AML-193 (cell line): ENCODE data around the gene SLC11A1.

ENCODE experiments used
- DNase-seq, 2 experiments: peaks; one replicate each; lab custom pipeline; 2025; lab: John Stamatoyannopoulos, UW

The SLC11A1 gene

DNA sequence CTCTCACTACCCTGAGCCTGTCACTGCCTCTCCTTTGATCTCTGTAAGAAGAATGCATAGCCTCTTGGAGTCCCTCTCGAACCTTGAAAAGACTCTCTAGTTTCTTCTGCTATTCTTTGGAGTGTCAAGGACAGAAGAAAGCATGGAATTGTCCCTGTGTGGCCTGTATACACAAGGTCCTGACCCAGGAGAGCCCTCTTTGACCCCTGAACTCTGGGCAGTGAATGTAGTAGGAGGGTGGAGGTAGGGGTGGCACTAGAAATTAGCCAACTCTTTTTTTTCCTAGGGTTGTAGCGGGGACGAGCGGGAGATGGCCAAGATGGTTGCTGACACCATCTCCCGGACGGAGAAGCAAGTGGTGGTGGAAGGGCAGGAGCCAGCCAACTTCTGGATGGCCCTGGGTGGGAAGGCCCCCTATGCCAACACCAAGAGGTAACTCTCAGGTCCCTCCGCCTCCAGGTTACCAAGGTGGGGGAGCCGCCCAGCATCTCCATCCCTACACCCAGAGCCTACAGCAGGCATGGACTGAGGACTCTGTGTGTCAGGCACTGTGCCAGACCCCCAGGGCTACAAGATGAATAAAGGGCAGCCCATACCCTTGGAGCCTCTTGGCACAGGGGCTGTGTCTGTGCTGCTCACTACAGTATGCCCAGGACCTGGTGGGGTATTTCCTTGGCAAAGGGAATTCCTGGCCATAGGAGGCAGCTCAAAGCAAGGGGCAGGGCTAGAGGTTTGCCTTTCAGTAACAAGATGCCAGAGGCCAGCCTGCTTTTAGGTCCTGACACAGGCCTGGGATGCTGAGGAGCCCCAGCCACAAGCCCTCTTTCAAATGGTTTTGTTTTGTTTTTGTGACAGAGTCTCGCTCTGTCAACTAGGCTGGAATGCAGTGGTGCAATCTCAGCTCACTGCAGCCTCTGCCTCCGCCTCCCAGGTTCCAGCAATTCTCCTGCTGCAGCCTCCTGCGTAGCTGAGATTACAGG lies 53.2 kb downstream of the SLC11A1 start:
- DNase-seq = no peak

GRCh38 chr2:218436992-218437391 lies 54.9 kb downstream of the SLC11A1 start:
- DNase-seq = no peak

GRCh38 chr2:218437969-218438368 lies 55.9 kb downstream of the SLC11A1 start:
- no peak for DNase-seq

DNA sequence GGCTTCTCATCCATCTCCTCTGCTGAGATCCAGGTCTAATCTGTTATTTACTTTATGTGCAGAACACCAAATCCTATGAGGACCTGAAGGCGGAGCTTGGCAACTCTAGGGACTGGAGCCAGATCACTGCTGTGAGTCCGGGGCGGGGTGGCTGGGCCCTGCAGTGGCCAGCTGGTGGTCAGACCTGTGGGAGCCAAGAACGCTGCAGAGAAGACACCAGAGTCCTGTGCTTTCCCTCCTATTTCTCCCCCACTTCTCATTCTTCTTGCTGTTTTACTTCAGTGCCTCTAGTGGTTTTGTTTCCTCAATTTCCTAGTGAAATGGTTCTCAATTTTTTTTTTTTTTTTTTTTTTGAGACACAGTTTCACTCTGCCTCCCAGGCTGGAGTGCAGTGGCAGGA lies 56.5 kb downstream of the SLC11A1 start:
- DNase-seq = peak in 1 of 2 experiments; percentile 8

GRCh38 chr2:218444692-218445357 lies 62.8 kb downstream of the SLC11A1 start:
- no peak for DNase-seq

DNA sequence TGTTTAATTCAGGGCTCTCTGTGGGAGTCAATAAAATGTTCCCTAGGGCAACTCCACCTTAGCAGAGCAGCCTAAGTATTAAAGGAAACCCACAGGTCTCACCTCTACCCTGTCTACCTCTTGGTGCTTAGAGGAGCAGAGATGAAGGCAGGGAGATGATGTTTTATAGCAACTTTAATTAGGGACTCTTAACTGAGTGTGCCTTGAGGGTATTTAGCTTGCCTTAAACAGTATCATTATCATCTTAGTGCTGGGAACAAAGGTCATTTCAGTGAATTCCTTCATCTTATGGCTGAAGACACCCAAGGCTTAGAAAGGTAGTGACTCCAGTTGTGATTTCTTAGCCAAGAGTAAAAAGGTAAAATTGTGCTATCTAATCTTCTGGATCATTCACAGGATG lies 63.5 kb downstream of the SLC11A1 start:
- DNase-seq = no peak
